ENCODE results near the gene KLC1.
A peak's percentile ranks its signal among the peaks of the same experiment; 100 is the strongest.
"Not testable (repeated sequence)": the region's sequence is repeated elsewhere in the genome, so short reads cannot be mapped to it uniquely, and the experiment has no call there.

Gene KLC1

GRCh38 chr14:103662029-103662428 is 33.0 kb downstream of the KLC1 start:
- DNase-seq, result no peak

GRCh38 chr14:103662591-103662990 is 33.6 kb downstream of the KLC1 start:
- no peak for DNase-seq

GRCh38 chr14:103663506-103663905 is 34.5 kb downstream of the KLC1 start:
- DNase-seq, result no peak

GRCh38 chr14:103667671-103668070 is 38.7 kb downstream of the KLC1 start:
- DNase-seq, result no peak

GRCh38 chr14:103668117-103668516 is 39.1 kb downstream of the KLC1 start:
- no peak for DNase-seq

GRCh38 chr14:103669370-103669769 is 40.4 kb downstream of the KLC1 start:
- DNase-seq, result no peak

- DNase-seq, result no peak
Observed at GRCh38 chr14:103671911-103672310, 42.9 kb downstream of the KLC1 start.

GRCh38 chr14:103675957-103676356 is 46.9 kb downstream of the KLC1 start:
- no peak for DNase-seq

- DNase-seq, result no peak
Observed at GRCh38 chr14:103676881-103677675, 48.1 kb downstream of the KLC1 start.

GRCh38 chr14:103679351-103679750 is 50.3 kb downstream of the KLC1 start:
- DNase-seq, result peak; percentile 52

GRCh38 chr14:103680491-103681231 is 51.6 kb downstream of the KLC1 start:
- DNase-seq, result no peak

- no peak for DNase-seq
Observed at GRCh38 chr14:103683139-103683538, 54.1 kb downstream of the KLC1 start.

- DNase-seq, result no peak
Observed at GRCh38 chr14:103684471-103684870, 55.5 kb downstream of the KLC1 start.

- no peak for DNase-seq
Observed at GRCh38 chr14:103684871-103685270, 55.9 kb downstream of the KLC1 start.

GRCh38 chr14:103685276-103686211 is 56.5 kb downstream of the KLC1 start:
- DNase-seq, result no peak

- no peak for DNase-seq
Observed at GRCh38 chr14:103686831-103687485, 57.9 kb downstream of the KLC1 start.

GRCh38 chr14:103687712-103688111 is 58.7 kb downstream of the KLC1 start:
- no peak for DNase-seq

GRCh38 chr14:103688441-103688840 is 59.4 kb downstream of the KLC1 start:
- no peak for DNase-seq

- no peak for DNase-seq
Observed at GRCh38 chr14:103688906-103689902, 60.2 kb downstream of the KLC1 start.

GRCh38 chr14:103690332-103690731 is 61.3 kb downstream of the KLC1 start:
- no peak for DNase-seq

- not testable (repeated sequence) for DNase-seq
Observed at GRCh38 chr14:103691655-103692054, 62.6 kb downstream of the KLC1 start.

Data from CD4-positive, alpha-beta T cell treated with Interleukin-17A for 4 hours (primary cell).